IPS DF 4.7 (cell line): ENCODE data around the gene LRRC57.
A peak's percentile ranks its signal among the peaks of the same experiment; 100 is the strongest.
"Not testable (repeated sequence)": the region's sequence is repeated elsewhere in the genome, so short reads cannot be mapped to it uniquely, and the experiment has no call there.

ENCODE experiments used
- DNase-seq: peaks from one replicate; pipeline ENCODE4 v3.0.0-alpha.2; 2013; ENCODE audit warnings: low spot score; ENCODE audit errors: extremely low read depth

LRRC57 gene

GRCh38 chr15:42548249-42549031 lies at the start of gene LRRC57, which contains the start of gene HAUS2:
TSS of gene LRRC57 (minus strand) at chr15:42548793. CDS start at chr15:42548434, 359 bp downstream.
TSS of gene HAUS2 (plus strand) at chr15:42548838. CDS start at chr15:42548873, 35 bp downstream.
- peak; percentile 72 for DNase-seq

- DNase-seq, result no peak
Measured at GRCh38 chr15:42595626-42596240, 47.1 kb upstream of the LRRC57 start.

- DNase-seq, result no peak
Measured at GRCh38 chr15:42594095-42594494, 45.5 kb upstream of the LRRC57 start.

GRCh38 chr15:42593143-42593542 lies 44.5 kb upstream of the LRRC57 start:
- DNase-seq, result no peak

- no peak for DNase-seq
Measured at GRCh38 chr15:42592716-42593115, 44.1 kb upstream of the LRRC57 start.

- DNase-seq, result no peak
Measured at GRCh38 chr15:42591238-42591934, 42.8 kb upstream of the LRRC57 start.

GRCh38 chr15:42590619-42591237 lies 42.1 kb upstream of the LRRC57 start:
- DNase-seq, result no peak

GRCh38 chr15:42584031-42584765 lies 35.6 kb upstream of the LRRC57 start:
- no peak for DNase-seq

GRCh38 chr15:42582569-42583375 lies 34.2 kb upstream of the LRRC57 start:
- no peak for DNase-seq

GRCh38 chr15:42581272-42581730 lies 32.7 kb upstream of the LRRC57 start:
- no peak for DNase-seq

GRCh38 chr15:42578984-42579537 lies 30.5 kb upstream of the LRRC57 start:
- no peak for DNase-seq

GRCh38 chr15:42577514-42578031 lies 29.0 kb upstream of the LRRC57 start:
- no peak for DNase-seq

- no peak for DNase-seq
Measured at GRCh38 chr15:42576776-42577175, 28.2 kb upstream of the LRRC57 start.

GRCh38 chr15:42576040-42576594 lies 27.5 kb upstream of the LRRC57 start:
- DNase-seq, result no peak

GRCh38 chr15:42575188-42576039 lies 26.8 kb upstream of the LRRC57 start, which contains the start of gene STARD9:
TSS of gene STARD9 (plus strand) at chr15:42575606. CDS start at chr15:42575716, 110 bp downstream.
- peak; percentile 81 for DNase-seq

- no peak for DNase-seq
Measured at GRCh38 chr15:42558739-42559138, 10.1 kb upstream of the LRRC57 start.

- not testable (repeated sequence) for DNase-seq
Measured at GRCh38 chr15:42556550-42557207, 8.1 kb upstream of the LRRC57 start.

GRCh38 chr15:42553554-42553953 lies 5.0 kb upstream of the LRRC57 start:
- DNase-seq, result no peak
